ENCODE measurements around the gene A1BG.
"Not testable (repeated sequence)": the region's sequence is repeated elsewhere in the genome, so short reads cannot be mapped to it uniquely, and the experiment has no call there.

Gene A1BG

GRCh38 chr19:58386576-58387337, 33.5 kb upstream of the A1BG start, which contains the start of gene RPS5:
TSS of gene RPS5 (plus strand) at chr19:58387269. CDS start at chr19:58388138, 869 bp downstream.
- peak; percentile 89 for DNase-seq (ENCODE audit: low read depth)

GRCh38 chr19:58385891-58386575, 32.7 kb upstream of the A1BG start:
- DNase-seq (ENCODE audit: low read depth), result no peak

- DNase-seq (ENCODE audit: low read depth), result no peak
Observed at GRCh38 chr19:58385313-58385890, 32.1 kb upstream of the A1BG start.

GRCh38 chr19:58382997-58383603, 29.8 kb upstream of the A1BG start:
- DNase-seq (ENCODE audit: low read depth), result no peak

GRCh38 chr19:58381460-58382212, 28.3 kb upstream of the A1BG start:
- DNase-seq (ENCODE audit: low read depth), result no peak

GRCh38 chr19:58380662-58381459, 27.6 kb upstream of the A1BG start, which contains the start of gene ZNF837:
TSS of gene ZNF837 (minus strand) at chr19:58381030. CDS start at chr19:58369332, 11,698 bp downstream.
- DNase-seq (ENCODE audit: low read depth), result peak; percentile 94

GRCh38 chr19:58380037-58380661, 26.9 kb upstream of the A1BG start:
- DNase-seq (ENCODE audit: low read depth), result no peak

GRCh38 chr19:58379246-58379645, 26.0 kb upstream of the A1BG start:
- DNase-seq (ENCODE audit: low read depth), result no peak

- not testable (repeated sequence) for DNase-seq (ENCODE audit: low read depth)
Observed at GRCh38 chr19:58376724-58377123, 23.4 kb upstream of the A1BG start.

GRCh38 chr19:58374200-58374599, 20.9 kb upstream of the A1BG start:
- DNase-seq (ENCODE audit: low read depth), result no peak

- no peak for DNase-seq (ENCODE audit: low read depth)
Observed at GRCh38 chr19:58372311-58373133, 19.2 kb upstream of the A1BG start.

- no peak for DNase-seq (ENCODE audit: low read depth)
Observed at GRCh38 chr19:58368561-58369360, 15.5 kb upstream of the A1BG start.

GRCh38 chr19:58367698-58368454, 14.6 kb upstream of the A1BG start:
- no peak for DNase-seq (ENCODE audit: low read depth)

- no peak for DNase-seq (ENCODE audit: low read depth)
Observed at GRCh38 chr19:58366585-58367430, 13.5 kb upstream of the A1BG start.

GRCh38 chr19:58364146-58364545, 10.9 kb upstream of the A1BG start:
- no peak for DNase-seq (ENCODE audit: low read depth)

GRCh38 chr19:58362272-58362994, 9.1 kb upstream of the A1BG start, which contains the start of gene ZNF497:
TSS of gene ZNF497 (minus strand) at chr19:58362751. CDS start at chr19:58357635, 5,116 bp downstream.
- peak; percentile 96 for DNase-seq (ENCODE audit: low read depth)
